Testis (tissue), 2 donors: ENCODE data around the gene NME9.
A peak's percentile ranks its signal among the peaks of the same experiment; 100 is the strongest.

Source experiments
- CTCF ChIP-seq, 3 experiments: fragments of 450-650 bp in 2 of 3; fragments of 200-600 bp in 1 of 3; sonication (generic) in 1 of 3; IDR thresholded peaks; one replicate each; pipeline ENCODE4 v1.5.1; 2016 to 2019; ENCODE audit warnings: antibody characterized with exemption in 3 of 3, mild to moderate bottlenecking in 2 of 3, moderate library complexity in 1 of 3
- POLR2A ChIP-seq: fragments of 450-650 bp; IDR thresholded peaks from one replicate; pipeline ENCODE4 v1.6.1; 2017; ENCODE audit warnings: antibody characterized with exemption, mild to moderate bottlenecking, moderate library complexity

- TF ChIP-seq CTCF (IDR thresholded peaks at IDR 0.05) (peak in 2 of 3 experiments; percentile 45 to 54), POLR2A (no peak)
Measured at GRCh38 chr3:138329127-138329983, at the start of gene NME9.
